Peyer's patch (tissue), 4 donors: ENCODE measurements around the gene SMIM29.

Experiments
- CTCF ChIP-seq, 6 experiments: fragments of 450-650 bp in 4 of 6; fragments of 200-600 bp in 2 of 6; sonication (generic) in 1 of 6; IDR thresholded peaks; one replicate each; pipeline ENCODE4 v1.5.1; 2017 to 2019; ENCODE audit warnings: antibody characterized with exemption in 6 of 6, mild to moderate bottlenecking in 3 of 6, moderate library complexity in 1 of 6
- POLR2A ChIP-seq, 2 donors: fragments of 450-650 bp; IDR thresholded peaks; one replicate each; pipeline ENCODE4 v1.5.1; 2017; ENCODE audit warnings: antibody characterized with exemption in 2 of 2, mild to moderate bottlenecking in 2 of 2, moderate library complexity in 2 of 2

GRCh38 chr6:34242252-34243130, 6.3 kb downstream of the SMIM29 start:
- TF ChIP-seq CTCF (IDR thresholded peaks at IDR 0.05) (no peak), POLR2A (IDR thresholded peaks at IDR 0.05) (no peak)
